GM19467 (cell line): ENCODE results near the gene COMMD8.
"Not testable (repeated sequence)": the region's sequence is repeated elsewhere in the genome, so short reads cannot be mapped to it uniquely, and the experiment has no call there.

Experiments used
- ATAC-seq: cut with Tn5 transposase; IDR thresholded peaks from one replicate; pipeline ENCODE4 v1.9.1; 2021; ENCODE audit warnings: mild to moderate bottlenecking, moderate library complexity; ENCODE audit not compliant: unreplicated experiment

COMMD8 gene

DNA sequence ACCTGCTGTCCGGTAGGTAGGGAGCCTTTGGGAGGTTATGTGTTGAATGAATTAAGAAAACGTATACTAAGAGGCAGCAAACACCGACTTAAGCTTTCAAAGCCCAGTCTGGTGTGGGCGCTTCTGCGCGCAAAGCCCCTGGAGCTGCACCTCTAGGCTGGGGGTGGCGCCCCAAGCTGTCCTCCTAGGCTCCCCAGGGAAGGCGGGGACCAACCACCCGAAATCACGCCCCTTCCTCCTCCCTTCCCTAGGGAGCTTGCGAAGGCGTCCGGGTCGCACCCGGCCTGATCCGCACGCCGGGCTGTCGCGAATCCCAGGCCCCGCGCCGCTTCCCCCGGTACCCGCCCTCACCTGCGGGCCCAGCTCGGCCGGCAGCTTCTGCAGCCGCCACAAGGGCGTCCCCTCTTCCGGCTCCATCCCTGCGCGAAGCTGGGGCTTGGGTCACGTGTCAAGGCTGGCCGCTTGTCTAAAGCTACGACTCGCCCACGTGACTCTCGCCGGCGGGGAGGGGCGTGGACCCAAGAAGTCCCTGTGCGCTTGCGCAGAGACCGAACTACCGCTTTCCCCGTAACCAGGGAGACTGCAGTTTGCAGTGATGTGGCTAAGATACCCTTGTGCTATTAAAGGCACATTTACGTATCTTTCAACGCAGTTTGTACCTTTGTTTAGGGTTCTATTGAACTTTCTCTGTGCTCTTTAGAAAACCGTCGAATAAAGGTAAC lies at the start of gene COMMD8:
COMMD8 (minus strand) TSS at position 468 of the 722 bp plus-strand sequence; CDS start at position 417, 51 bp downstream.
- peak; percentile 89 for ATAC-seq

DNA sequence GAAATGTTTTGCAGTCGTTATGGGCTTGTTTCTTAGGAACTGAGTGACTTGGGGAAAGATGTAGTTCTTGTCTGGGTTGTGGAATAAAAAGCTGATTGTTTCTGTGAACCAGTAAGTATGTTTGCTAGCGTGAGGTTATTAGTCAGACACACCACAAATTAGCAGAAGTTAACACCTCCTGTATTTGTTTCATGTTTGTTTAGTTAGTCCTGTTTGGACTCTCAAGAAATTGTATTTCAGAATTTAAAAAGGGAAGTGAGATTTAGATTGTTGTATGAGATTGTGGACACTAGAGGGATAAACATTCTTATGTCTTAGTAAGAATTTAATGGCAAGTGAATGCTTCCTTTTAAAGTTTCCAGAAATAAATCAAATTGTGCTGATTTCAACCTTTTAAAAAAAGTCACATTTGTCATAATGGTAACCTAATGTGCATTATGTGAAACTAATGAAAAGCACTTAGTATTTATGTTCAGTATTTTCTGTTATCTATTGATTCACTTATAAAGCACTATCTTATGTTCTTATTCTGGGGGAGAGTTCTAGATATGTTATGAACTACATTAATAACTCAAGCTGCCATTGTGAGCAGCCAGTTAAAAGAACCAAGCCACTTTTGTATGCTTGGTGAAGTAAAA lies 47.1 kb upstream of the COMMD8 start:
- peak; percentile 96 for ATAC-seq

DNA sequence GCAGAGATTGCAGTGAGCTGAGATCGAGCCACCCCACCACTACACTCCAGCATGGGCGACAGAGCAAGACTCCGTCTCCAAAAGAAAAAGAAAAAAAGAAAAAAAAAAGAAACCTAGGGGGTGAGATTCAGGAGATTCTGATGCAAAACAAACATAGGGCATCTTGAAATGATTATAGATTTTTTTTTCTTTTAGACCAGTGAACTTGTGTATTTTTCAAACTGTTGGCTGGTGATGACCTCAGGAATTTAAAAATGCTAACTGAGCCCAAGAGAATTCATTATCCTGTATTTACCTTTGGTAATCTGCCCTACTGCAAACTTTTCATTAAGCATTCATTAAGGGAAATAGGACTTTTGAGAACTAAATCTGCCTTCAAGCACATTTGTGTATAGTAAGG lies 42.2 kb upstream of the COMMD8 start:
- ATAC-seq, result no peak

DNA sequence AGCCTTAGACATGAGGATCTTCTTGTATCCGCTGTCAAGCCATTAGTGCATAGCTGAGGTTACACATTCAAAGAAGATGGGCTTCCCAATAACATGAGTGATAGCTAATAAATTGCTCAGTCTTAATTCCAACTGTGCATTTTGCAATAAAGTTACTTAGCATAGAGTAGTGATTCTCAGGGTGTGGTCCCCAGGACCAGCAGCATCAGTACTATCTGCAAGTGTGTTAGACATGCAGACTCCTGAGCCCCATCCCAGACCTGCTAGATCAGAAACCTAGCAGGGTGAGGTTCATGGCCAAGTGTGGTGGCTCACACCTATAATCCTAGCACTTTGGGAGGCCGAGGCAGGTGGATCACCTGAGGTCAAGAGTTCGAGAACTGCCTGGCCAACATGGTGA lies 41.6 kb upstream of the COMMD8 start:
- ATAC-seq, result no peak

DNA sequence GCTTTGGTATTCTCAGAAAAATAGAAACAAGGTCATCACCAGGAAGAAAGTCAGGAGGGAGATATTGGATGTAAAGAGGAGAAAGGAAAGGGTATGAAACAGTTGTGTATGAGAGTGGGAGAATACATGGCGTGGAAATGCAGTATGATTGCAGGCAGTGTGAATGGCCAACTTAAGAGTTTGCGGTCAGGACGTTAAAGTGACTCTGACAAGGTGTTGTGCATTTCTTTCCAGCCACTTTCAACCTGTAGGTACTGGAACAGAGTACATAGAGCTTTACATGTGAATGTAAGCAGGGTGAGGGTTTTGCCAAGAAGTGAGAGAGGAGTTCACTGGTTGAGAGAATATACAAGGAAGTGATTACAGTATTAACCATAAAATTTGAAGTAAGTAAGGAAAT lies 37.3 kb upstream of the COMMD8 start:
- no peak for ATAC-seq

DNA sequence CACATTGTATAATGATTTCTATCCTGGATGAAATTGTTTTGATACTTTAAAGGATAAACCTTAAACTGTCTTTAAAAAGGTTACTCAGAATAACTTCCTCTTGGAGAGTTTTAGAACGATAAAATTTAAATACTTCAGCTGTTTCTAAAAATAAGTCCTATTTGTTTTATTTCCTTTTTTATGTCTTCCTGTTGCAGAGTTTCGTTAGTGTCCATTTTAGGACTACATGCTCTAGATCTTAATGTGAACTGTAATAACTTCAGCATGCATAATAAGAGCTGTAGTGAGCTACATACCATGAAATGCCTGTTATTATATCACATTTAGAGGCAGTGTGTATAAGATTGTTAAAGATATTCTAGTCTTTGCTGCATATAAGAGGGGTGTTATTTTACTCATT lies 36.2 kb upstream of the COMMD8 start:
- ATAC-seq, result no peak

DNA sequence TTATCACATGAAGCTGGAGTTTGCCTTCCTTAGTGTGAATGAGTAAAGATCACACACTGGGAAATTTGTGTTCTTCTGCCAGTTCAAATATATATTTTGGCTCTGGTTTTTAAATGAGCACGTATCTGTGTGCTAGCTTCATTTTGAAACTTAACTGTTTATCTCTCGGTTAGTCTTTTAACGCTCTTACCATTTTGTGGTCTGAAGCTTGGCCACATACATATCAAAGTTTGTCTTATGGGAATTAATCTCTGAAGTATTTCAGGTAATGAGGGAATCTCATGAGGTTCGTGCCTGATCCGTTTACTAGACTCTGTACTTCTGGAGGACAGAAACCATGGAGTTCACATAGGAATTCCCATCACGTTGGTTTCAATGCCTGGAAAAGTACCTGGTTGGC lies 35.4 kb upstream of the COMMD8 start:
- ATAC-seq, result peak; percentile 38

DNA sequence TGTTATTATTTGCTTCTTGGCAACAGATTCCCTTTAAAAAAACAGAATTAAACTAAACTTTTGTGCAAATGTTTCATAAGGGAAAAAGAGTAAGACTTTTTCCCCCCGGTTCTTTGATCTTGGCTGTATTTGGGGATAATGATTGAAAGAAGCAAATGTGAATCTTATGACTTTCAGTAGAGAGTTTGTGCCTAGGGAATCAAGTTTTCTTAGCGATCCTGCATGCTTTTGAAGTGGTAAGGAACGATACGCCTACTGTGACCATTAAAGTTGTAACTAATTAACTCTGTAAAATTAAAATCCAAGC lies 30.6 kb upstream of the COMMD8 start:
- no peak for ATAC-seq

DNA sequence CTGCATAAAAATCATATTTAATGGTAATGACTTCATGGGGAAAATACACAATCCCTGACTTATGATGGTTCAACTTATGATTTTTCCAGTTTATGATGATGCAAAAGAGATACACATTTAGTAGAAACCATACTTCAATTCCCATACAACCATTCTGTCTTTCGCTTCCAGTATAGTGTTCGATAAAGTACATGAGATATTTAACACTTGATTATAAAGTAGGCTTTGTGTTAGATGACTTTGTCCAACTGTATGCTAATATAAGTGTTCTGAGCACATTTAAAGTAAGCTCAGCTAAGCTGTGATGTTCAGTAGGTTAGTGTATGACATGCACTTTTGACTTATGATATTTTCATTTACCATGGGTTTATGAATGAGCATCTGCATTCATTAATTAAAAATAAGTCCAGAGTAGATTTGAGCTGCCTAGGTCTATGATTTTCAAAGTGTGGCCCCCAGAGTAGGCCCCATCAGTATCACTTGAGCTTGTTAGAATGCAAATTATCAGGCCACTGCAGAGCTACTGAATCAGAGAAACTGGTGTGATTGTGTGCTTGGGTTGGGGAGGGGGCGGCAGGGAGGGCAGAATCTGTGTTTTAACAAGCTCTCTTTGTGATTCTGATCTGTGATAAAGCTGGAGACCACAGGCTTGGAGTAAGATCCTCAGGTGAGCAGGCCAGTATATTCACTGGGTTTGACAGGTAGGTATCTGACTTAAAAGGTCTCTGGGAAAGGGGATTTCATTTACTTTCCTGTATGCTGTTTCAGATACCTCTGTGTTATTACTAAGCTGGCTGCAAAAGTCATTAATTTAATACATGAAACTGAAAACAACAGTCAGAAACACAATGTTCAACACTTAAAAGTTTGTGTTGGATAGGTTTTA lies 30.0 kb upstream of the COMMD8 start:
- ATAC-seq, result peak; percentile 37

DNA sequence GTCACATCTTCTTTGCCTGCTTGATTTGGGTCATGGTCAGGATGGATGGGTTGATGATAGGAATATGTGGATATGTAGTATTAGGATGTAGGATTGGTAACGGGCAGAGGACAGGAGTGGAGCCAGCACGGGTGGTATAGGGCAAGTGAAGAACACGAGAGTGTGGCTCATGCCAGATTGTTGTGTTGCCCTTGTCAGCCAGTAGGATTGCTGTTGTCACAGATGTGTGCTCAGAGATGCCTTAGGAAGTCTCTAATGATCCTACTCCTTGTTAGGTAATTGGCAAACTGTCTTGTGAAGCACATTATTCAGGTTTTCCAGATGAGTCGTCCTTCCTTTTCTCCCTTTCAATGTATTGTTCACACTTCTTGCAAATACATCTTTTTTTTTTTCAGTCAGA lies 27.0 kb upstream of the COMMD8 start:
- ATAC-seq, result peak; percentile 59

DNA sequence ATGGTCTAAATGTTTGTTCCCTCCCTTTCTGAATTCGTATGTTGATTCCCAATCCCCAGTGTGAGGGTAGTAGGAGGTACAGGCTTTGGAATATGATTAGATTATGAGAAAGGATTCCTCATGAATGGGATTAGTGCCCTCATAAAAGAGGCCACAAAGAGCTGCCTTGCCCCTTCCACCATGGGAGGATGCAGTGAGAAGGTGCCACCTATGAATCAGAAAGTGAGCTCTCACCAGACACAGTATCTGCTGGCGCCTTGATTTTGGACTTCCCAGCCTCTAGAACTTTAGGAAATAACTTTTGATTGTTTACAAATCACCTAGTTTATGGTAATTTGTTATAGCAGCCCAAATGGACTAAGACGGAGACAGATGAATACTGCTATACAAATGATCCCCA lies 25.2 kb upstream of the COMMD8 start:
- ATAC-seq, result no peak

DNA sequence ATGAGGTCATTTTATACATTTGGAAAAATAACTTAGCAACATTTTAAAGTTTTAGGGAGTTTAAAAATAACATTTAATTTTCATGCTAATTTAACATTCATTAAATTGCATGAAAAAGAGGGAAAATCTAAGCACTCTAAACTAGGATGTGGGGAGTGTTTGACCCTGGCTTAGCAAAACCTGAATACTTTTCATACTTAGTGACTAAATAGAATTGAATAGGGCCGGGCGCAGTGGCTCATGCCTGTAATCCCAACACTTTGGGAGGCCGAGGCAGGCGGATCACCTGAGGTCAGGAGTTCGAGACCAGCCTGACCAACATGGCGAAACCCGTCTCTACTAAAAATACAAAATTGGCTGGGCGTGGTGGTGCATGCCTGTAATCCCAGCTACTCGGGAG lies 23.2 kb upstream of the COMMD8 start:
- ATAC-seq, result not testable (repeated sequence)

DNA sequence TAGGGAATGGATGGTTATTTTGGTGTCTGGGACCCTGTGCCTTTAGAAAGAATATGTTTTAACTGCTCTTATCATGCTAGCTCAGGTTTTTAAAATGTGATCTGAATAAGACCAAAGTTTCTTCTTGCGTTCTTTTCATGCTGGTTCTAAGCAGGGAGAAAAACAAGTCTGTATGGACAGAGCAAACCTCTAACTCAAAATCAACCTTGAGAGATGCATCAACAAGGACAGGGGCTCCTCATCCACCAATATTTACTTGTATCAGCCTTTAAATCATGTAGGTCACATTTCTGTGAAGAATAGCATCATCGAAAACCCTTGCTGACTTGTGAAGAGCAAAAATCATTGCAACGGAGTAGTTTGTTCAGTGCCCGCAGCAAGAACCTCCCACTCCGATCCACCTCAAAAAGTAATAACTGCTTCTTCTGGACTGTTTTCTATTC lies 22.8 kb upstream of the COMMD8 start:
- ATAC-seq, result no peak

DNA sequence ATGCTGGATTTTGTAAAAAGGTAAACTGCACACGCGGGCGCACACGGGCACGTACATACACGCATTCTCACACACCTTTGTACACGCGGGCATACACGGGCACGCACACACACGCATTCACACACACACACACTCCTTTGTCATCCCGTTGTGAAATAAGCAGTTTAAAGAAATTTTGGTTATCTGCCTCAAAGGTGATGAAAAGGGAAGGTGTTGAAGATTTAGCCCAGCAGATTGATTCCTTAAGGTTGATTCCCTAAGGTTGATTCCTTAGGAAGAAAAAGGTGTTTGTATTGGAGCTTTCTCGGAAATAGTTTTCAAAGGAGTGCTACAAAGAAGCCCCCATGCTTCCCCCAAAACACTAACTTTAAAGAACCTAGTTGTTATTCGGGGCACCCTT lies 22.3 kb upstream of the COMMD8 start:
- no peak for ATAC-seq

DNA sequence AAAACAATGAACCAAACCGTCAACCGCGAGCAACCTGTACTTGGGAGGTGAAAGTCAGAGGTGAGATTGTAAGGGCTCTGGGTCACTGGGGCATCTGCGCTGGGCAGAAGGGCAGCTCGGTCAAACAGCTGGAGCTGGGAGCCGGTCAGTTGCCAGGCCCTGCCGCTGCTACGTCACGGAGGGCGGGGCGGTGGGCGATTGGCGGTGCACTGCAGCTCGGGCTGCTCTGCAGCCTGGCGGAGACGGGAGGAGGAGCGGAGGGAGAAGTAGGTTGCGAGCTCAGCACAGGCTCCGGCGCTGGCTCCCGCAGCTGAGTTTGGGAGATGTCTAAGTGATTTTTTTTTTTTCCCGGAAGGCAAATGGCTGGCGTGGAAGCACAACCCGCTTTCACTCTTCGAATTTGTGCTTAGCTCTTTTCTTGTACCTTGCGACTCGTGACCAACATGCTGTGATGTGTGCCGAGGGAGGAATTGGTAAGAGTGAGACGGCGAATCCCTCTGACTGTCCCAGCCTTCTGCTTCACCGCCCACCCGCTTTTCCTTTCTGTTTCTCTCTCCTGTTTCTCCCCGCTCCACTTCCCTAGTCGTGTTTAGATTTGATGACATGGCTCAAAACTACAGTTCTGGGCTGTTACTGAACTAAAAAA lies 21.7 kb upstream of the COMMD8 start, which contains the start of gene ATP10D:
ATP10D (plus strand) TSS at position 229 of the 646 bp plus-strand sequence. CDS start 27,266 bp downstream, outside the sequence.
- ATAC-seq, result peak; percentile 97

DNA sequence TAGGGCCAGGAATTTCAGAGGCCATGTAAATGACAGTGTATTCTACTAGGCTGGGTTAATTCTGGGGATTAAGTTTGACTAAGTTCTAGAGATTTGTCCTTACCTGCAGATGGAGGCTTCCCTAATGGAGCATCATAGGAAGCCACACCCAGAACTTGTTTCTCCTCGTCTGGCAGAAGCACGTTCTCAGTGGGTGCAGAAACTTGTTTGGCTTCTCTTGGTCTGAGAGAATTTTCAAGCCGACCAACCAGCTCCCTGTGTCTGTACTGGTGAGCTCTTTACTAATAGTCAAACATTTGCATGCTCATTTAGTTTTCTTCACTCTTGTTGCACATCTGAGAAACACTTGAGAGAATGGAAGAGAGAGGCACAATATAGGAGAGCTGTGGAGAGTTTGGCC lies 20.7 kb upstream of the COMMD8 start:
- ATAC-seq, result no peak

DNA sequence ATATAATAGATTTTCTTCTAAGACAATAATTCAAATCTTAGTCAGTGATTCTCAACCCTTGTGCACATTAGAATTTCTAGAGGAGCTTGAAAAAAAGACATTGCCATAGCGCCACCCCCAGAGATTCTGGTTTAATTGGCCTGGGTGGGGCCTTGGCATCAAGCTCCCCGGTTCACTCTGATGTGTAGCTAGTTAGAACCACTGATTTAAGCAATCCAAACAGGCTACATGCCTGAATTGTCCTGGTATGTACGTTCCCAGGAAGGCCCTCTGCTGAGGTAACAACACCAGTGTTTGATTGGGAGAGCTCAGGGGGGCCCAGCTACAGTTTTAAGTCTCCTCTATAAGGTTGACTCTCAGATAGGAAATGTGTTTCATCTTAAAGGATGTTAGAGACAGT lies 20.2 kb upstream of the COMMD8 start:
- ATAC-seq, result no peak

DNA sequence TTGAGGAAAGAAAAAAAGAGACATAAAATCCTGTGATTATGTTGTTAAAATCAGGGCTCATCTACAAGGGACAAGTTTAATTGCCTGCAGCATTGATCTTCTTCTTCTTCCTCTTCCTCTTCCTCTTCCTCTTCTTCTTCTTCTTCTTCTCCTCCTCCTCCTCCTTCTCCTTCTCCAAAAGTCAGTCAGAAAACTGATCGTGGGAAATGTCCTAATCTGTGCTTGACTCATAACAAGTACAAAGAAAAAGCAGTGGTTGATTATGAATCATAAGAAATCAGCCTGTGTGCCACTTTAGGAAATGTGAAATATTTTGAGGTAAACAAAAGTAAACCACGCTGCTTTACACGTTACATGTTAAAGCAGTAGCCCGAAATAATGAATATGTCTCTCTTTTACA lies 18.8 kb upstream of the COMMD8 start:
- no peak for ATAC-seq

DNA sequence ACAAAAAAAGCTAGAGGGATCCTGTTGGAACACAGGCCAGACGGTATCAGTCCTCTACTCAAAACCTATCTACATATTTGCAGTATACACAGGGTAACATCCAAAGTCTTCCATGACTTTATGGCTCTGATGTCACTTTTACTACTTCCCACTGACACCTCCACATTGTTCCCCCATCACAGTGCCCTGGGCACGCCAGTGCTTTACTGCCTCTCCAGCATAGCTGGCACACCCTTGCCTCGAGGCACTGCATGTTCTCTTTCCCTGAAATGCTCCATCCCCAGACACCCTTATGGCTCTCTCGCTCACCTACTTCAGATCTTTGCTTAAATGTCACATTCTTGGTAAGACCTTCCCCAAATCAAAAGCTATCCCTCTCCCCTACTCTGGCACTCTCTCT lies 15.3 kb upstream of the COMMD8 start:
- no peak for ATAC-seq

DNA sequence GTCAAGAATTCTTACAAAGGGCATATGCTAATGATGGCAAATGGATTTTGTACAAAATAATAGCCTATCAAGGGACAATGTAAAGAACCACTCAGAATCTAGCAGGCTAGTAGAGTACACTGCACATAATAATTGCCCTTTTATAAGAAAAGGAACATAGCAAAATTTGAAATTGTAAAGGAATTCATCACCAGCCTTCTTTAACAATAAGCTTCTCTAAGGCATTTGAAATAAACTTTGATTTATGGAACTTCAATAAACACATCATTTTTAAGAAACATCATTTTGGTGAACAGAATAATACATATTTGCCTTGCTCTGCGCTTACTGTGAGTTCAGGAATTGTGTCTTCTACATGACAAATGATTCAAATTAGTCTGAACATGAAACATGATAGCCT lies 11.9 kb upstream of the COMMD8 start:
- no peak for ATAC-seq

DNA sequence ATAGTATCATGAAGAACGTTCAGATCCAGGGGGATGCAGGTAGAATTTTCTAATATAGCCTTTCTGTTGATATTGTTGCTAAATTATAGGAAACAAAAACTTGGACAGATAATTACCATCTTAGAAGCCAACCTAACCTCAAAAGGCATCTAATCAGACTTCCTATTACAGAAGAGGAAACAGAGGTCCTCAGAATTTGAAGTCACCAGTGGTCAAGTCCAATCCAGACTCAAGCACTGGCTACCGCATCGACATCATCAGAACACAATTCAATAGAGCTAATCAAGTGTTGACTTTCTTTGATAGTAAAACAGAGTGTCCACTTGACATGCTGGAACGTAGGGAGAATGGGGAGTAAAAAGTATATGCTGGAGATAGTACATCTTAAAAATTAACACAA lies 11.3 kb upstream of the COMMD8 start:
- ATAC-seq, result no peak
